ENCODE data around the gene HDDC3.

The HDDC3 gene

GRCh38 chr15:90953947-90954711 lies 21.8 kb upstream of the HDDC3 start:
- H3K9me3 ChIP-seq (ENCODE audit: control insufficient read depth, insufficient read depth, low read length), result no peaks in the 10 kb centered on the region
- peaks cover 6% of the 10 kb centered on the region for H3K4me1 ChIP-seq (ENCODE audit: control insufficient read depth, insufficient read depth, low read length)
- no peak for DNase-seq (ENCODE audit: low read depth, low spot score)
- peaks cover 28% of the 10 kb centered on the region for H3K36me3 ChIP-seq (ENCODE audit: control insufficient read depth, insufficient read depth, low read length)
- WGBS (ENCODE audit: insufficient coverage, insufficient read length), result no CpG with 5 or more reads among the region's 16 CpGs
- H3K4me3 ChIP-seq (ENCODE audit: low read length), result no peak overlapping the region
- no peaks in the 10 kb centered on the region for H3K27me3 ChIP-seq (ENCODE audit: control insufficient read depth, insufficient read depth, low read length)
- H3K27ac ChIP-seq (ENCODE audit: low read length), result no peak overlapping the region

GRCh38 chr15:90952901-90953677 lies 20.7 kb upstream of the HDDC3 start:
- Histone ChIP-seq H3K27ac (ENCODE audit: low read length) (no peak overlapping the region), H3K4me3 (ENCODE audit: low read length) (no peak overlapping the region), H3K4me1 (ENCODE audit: control insufficient read depth, insufficient read depth, low read length) (peaks cover 6% of the 10 kb centered on the region), H3K27me3 (ENCODE audit: control insufficient read depth, insufficient read depth, low read length) (no peaks in the 10 kb centered on the region), H3K9me3 (ENCODE audit: control insufficient read depth, insufficient read depth, low read length) (no peaks in the 10 kb centered on the region; the same call in 1 of the 2 replicates), H3K36me3 (ENCODE audit: control insufficient read depth, insufficient read depth, low read length) (peaks cover 31% of the 10 kb centered on the region)
- no peak for DNase-seq (ENCODE audit: low read depth, low spot score)
- WGBS (ENCODE audit: insufficient coverage, insufficient read length), result no CpG with 5 or more reads among the region's 14 CpGs

DNA sequence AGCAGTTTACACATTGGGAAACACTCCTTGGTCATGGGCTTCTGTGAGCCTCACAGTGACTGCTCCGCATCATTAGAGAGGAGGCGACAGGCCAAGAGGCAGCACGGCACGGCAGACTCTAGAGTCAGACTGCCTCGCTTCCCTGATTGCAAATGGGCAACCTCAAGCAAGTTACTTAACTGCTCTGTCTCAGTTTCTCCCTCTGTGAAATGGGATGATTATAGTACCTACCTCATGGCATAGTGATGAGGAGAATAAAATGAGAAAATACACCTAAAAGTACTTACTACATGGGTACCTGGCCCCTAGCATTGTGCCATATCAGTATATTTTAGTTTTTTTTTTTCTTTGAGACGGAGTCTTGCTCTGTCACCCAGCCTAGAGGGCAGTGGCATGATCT lies 18.3 kb upstream of the HDDC3 start:
- no peaks in the 10 kb centered on the region for H3K4me1 ChIP-seq (ENCODE audit: control insufficient read depth, insufficient read depth, low read length)
- no peaks in the 10 kb centered on the region; the same call in 1 of the 2 replicates for H3K9me3 ChIP-seq (ENCODE audit: control insufficient read depth, insufficient read depth, low read length)
- H3K27me3 ChIP-seq (ENCODE audit: control insufficient read depth, insufficient read depth, low read length), result no peaks in the 10 kb centered on the region
- peaks cover 39% of the 10 kb centered on the region for H3K36me3 ChIP-seq (ENCODE audit: control insufficient read depth, insufficient read depth, low read length)
- no CpG with 5 or more reads among the region's 6 CpGs for WGBS (ENCODE audit: insufficient coverage, insufficient read length)
- DNase-seq (ENCODE audit: low read depth, low spot score), result no peak
- H3K4me3 ChIP-seq (ENCODE audit: low read length), result no peak overlapping the region
- no peak overlapping the region for H3K27ac ChIP-seq (ENCODE audit: low read length)

- H3K4me3 ChIP-seq (ENCODE audit: low read length), result no peak overlapping the region
- peaks cover 39% of the 10 kb centered on the region for H3K36me3 ChIP-seq (ENCODE audit: control insufficient read depth, insufficient read depth, low read length)
- H3K4me1 ChIP-seq (ENCODE audit: control insufficient read depth, insufficient read depth, low read length), result no peaks in the 10 kb centered on the region
- H3K27ac ChIP-seq (ENCODE audit: low read length), result no peak overlapping the region
- no peaks in the 10 kb centered on the region for H3K27me3 ChIP-seq (ENCODE audit: control insufficient read depth, insufficient read depth, low read length)
- H3K9me3 ChIP-seq (ENCODE audit: control insufficient read depth, insufficient read depth, low read length), result no peaks in the 10 kb centered on the region; the same call in 1 of the 2 replicates
- WGBS (ENCODE audit: insufficient coverage, insufficient read length), result no CpG with 5 or more reads among the region's 23 CpGs
- DNase-seq (ENCODE audit: low read depth, low spot score), result no peak
These were observed 17.8 kb upstream of the HDDC3 start for GRCh38 chr15:90949979-90950675.

GRCh38 chr15:90948506-90948905 lies 16.2 kb upstream of the HDDC3 start:
- Histone ChIP-seq H3K4me1 (ENCODE audit: control insufficient read depth, insufficient read depth, low read length) (no peaks in the 10 kb centered on the region), H3K9me3 (ENCODE audit: control insufficient read depth, insufficient read depth, low read length) (no peaks in the 10 kb centered on the region; the same call in 1 of the 2 replicates), H3K36me3 (ENCODE audit: control insufficient read depth, insufficient read depth, low read length) (peaks cover 36% of the 10 kb centered on the region), H3K4me3 (ENCODE audit: low read length) (no peak overlapping the region), H3K27me3 (ENCODE audit: control insufficient read depth, insufficient read depth, low read length) (no peaks in the 10 kb centered on the region), H3K27ac (ENCODE audit: low read length) (no peak overlapping the region)
- no peak for DNase-seq (ENCODE audit: low read depth, low spot score)
- WGBS (ENCODE audit: insufficient coverage, insufficient read length), result no CpG with 5 or more reads among the region's 8 CpGs

DNA sequence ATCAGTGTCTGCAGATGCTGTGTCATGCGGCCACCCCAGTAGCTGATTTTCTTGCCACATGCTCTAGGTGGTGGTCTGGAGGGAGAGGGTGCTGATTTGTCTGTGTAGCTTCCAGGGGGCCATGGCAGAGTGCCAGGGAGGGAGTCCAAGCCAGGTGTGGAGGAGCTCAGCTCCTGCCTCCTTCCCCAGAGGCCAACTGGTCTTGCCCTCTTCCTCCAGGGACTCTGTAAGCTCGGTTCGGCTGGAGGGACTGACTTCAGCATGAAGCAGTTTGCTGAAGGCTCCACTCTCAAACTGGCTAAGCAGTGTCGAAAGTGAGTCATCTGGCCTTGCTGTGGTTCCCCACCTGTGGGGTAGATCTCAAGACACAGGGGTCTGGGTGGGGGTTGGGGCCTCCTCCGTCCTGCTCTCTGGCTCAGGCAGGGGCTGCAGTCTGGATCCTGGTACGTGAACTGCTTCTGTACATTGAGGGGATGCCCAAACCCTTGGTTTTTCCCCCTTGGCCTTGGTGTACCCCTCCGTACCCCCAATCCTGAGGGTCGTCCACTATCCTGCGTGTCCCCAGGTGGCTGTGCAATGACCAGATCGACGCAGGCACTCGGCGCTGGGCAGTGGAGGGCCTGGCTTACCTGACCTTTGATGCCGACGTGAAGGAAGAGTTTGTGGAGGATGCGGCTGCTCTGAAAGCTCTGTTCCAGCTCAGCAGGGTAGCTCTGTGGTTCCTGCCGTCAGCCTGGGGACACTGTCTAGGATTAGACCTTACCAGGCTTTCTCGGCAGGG lies 15.4 kb upstream of the HDDC3 start:
- no peaks in the 10 kb centered on the region for H3K27me3 ChIP-seq (ENCODE audit: control insufficient read depth, insufficient read depth, low read length)
- no peak overlapping the region for H3K4me3 ChIP-seq (ENCODE audit: low read length)
- H3K27ac ChIP-seq (ENCODE audit: low read length), result no peak overlapping the region
- DNase-seq (ENCODE audit: low read depth, low spot score), result no peak
- H3K9me3 ChIP-seq (ENCODE audit: control insufficient read depth, insufficient read depth, low read length), result no peaks in the 10 kb centered on the region; the same call in 1 of the 2 replicates
- no CpG with 5 or more reads among the region's 18 CpGs for WGBS (ENCODE audit: insufficient coverage, insufficient read length)
- H3K36me3 ChIP-seq (ENCODE audit: control insufficient read depth, insufficient read depth, low read length), result peaks cover 31% of the 10 kb centered on the region
- no peaks in the 10 kb centered on the region for H3K4me1 ChIP-seq (ENCODE audit: control insufficient read depth, insufficient read depth, low read length)

- WGBS (ENCODE audit: insufficient coverage, insufficient read length), result no CpG with 5 or more reads among the region's 8 CpGs
- Histone ChIP-seq H3K36me3 (ENCODE audit: control insufficient read depth, insufficient read depth, low read length) (peaks cover 29% of the 10 kb centered on the region), H3K27ac (ENCODE audit: low read length) (no peak overlapping the region)
These were observed 14.7 kb upstream of the HDDC3 start for GRCh38 chr15:90946941-90947576.

DNA sequence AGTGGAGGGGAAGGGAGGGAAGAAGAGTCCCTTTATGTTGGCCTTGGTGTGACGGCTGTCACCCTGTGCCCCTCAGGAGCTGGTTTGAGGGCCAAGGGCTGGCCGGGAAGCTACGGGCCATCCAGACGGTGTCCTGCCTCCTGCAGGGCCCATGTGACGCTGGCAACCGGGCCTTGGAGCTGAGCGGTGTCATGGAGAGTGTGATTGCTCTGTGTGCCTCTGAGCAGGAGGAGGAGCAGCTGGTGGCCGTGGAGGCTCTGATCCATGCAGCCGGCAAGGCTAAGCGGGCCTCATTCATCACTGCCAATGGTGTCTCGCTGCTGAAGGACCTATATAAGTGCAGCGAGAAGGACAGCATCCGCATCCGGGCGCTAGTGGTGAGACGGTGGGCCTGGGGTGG lies 14.2 kb upstream of the HDDC3 start:
- Histone ChIP-seq H3K27ac (ENCODE audit: low read length) (no peak overlapping the region), H3K27me3 (ENCODE audit: control insufficient read depth, insufficient read depth, low read length) (no peaks in the 10 kb centered on the region), H3K4me3 (ENCODE audit: low read length) (no peak overlapping the region), H3K4me1 (ENCODE audit: control insufficient read depth, insufficient read depth, low read length) (no peaks in the 10 kb centered on the region), H3K36me3 (ENCODE audit: control insufficient read depth, insufficient read depth, low read length) (peaks cover 29% of the 10 kb centered on the region), H3K9me3 (ENCODE audit: control insufficient read depth, insufficient read depth, low read length) (no peaks in the 10 kb centered on the region; the same call in 1 of the 2 replicates)
- no CpG with 5 or more reads among the region's 16 CpGs for WGBS (ENCODE audit: insufficient coverage, insufficient read length)
- DNase-seq (ENCODE audit: low read depth, low spot score), result no peak

More at GRCh38 chr15:90946941-90947576, 14.7 kb upstream of the HDDC3 start:
- no peaks in the 10 kb centered on the region; the same call in 1 of the 2 replicates for H3K9me3 ChIP-seq (ENCODE audit: control insufficient read depth, insufficient read depth, low read length)
- H3K4me1 ChIP-seq (ENCODE audit: control insufficient read depth, insufficient read depth, low read length), result no peaks in the 10 kb centered on the region
- no peak for DNase-seq (ENCODE audit: low read depth, low spot score)
- no peaks in the 10 kb centered on the region for H3K27me3 ChIP-seq (ENCODE audit: control insufficient read depth, insufficient read depth, low read length)
- no peak overlapping the region for H3K4me3 ChIP-seq (ENCODE audit: low read length)

DNA sequence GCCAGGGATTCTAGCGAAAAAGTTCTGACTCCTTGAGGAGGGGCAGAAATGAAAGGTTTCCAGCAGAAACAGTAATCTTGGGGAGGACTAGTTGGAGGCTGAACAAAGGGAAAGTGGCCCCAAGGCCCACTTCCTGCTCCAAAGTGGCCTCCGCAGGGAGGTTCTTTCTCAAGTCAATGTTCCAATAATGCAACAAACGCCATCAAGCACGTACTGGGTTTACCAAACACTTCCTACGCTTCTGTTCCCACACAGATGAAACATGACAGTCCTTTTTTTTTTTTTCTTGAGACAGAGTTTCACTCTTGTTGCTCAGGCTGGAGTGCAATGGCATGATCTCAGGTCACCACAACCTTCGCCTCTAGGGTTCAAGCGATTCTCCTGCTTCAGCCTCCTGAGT lies 12.7 kb upstream of the HDDC3 start:
- Histone ChIP-seq H3K4me3 (ENCODE audit: low read length) (no peak overlapping the region), H3K36me3 (ENCODE audit: control insufficient read depth, insufficient read depth, low read length) (peaks cover 29% of the 10 kb centered on the region), H3K4me1 (ENCODE audit: control insufficient read depth, insufficient read depth, low read length) (no peaks in the 10 kb centered on the region), H3K27ac (ENCODE audit: low read length) (no peak overlapping the region), H3K27me3 (ENCODE audit: control insufficient read depth, insufficient read depth, low read length) (no peaks in the 10 kb centered on the region), H3K9me3 (ENCODE audit: control insufficient read depth, insufficient read depth, low read length) (no peaks in the 10 kb centered on the region; the same call in 1 of the 2 replicates)
- no CpG with 5 or more reads among the region's 7 CpGs for WGBS (ENCODE audit: insufficient coverage, insufficient read length)
- no peak for DNase-seq (ENCODE audit: low read depth, low spot score)

Data from iPS DF 6.9 (cell line).